DMS 273 treated with DMSO at 0.1 percent for 48 hours (cell line): ENCODE data around the gene EHMT1.
"Not testable (repeated sequence)": the region's sequence is repeated elsewhere in the genome, so short reads cannot be mapped to it uniquely, and the experiment has no call there.

ENCODE experiments used
- DNase-seq: peaks from one replicate; lab custom pipeline; 2025; lab: John Stamatoyannopoulos, UW

EHMT1 gene

GRCh38 chr9:137809040-137809576 lies 190.3 kb downstream of the EHMT1 start:
- no peak for DNase-seq

- not testable (repeated sequence) for DNase-seq
Observed at GRCh38 chr9:137809726-137810450, 191.1 kb downstream of the EHMT1 start.

- DNase-seq: no peak
Observed at GRCh38 chr9:137811283-137811870, 192.6 kb downstream of the EHMT1 start.

- DNase-seq: no peak
Observed at GRCh38 chr9:137812356-137813023, 193.7 kb downstream of the EHMT1 start.

- DNase-seq: no peak
Observed at GRCh38 chr9:137813167-137813566, 194.4 kb downstream of the EHMT1 start.

- no peak for DNase-seq
Observed at GRCh38 chr9:137813651-137814415, 195.0 kb downstream of the EHMT1 start.

GRCh38 chr9:137814436-137814835 lies 195.6 kb downstream of the EHMT1 start:
- DNase-seq: no peak

GRCh38 chr9:137814841-137815240 lies 196.0 kb downstream of the EHMT1 start:
- no peak for DNase-seq

GRCh38 chr9:137815256-137816255 lies 196.8 kb downstream of the EHMT1 start:
- DNase-seq: no peak

- no peak for DNase-seq
Observed at GRCh38 chr9:137816531-137817235, 197.9 kb downstream of the EHMT1 start.

GRCh38 chr9:137817236-137818200 lies 198.7 kb downstream of the EHMT1 start:
- DNase-seq: no peak

- DNase-seq: no peak
Observed at GRCh38 chr9:137818286-137818685, 199.5 kb downstream of the EHMT1 start.

- no peak for DNase-seq
Observed at GRCh38 chr9:137820161-137820855, 201.5 kb downstream of the EHMT1 start.

GRCh38 chr9:137823986-137824771 lies 205.4 kb downstream of the EHMT1 start:
- no peak for DNase-seq

- DNase-seq: no peak
Observed at GRCh38 chr9:137825324-137825989, 206.7 kb downstream of the EHMT1 start.

GRCh38 chr9:137827908-137828526 lies 209.2 kb downstream of the EHMT1 start:
- no peak for DNase-seq
